Skeletal muscle satellite cell (primary cell): ENCODE data around the gene SLC38A5.
A peak's percentile ranks its signal among the peaks of the same experiment; 100 is the strongest.

Experiments
- H3K27me3 ChIP-seq: 2 replicates; pipeline ENCODE4 v1.7.0; 2013; ENCODE audit warnings: low read length; ENCODE audit not compliant: control insufficient read depth, insufficient read depth
- H3K36me3 ChIP-seq: 2 replicates; pipeline ENCODE4 v1.7.0; 2013; ENCODE audit warnings: mild to moderate bottlenecking, control low read depth, low read length; ENCODE audit not compliant: insufficient read depth
- H3K4me1 ChIP-seq: 2 replicates; pipeline ENCODE4 v1.7.0; 2013; ENCODE audit warnings: low read length; ENCODE audit not compliant: control insufficient read depth, insufficient read depth
- H3K4me2 ChIP-seq: 2 replicates; pipeline ENCODE4 v1.7.0; 2013; ENCODE audit warnings: mild to moderate bottlenecking, low read length
- H3K4me3 ChIP-seq: 2 replicates; pipeline ENCODE4 v1.7.0; 2013; ENCODE audit warnings: low read length
- H3K9ac ChIP-seq: 2 replicates; pipeline ENCODE4 v1.7.0; 2013; ENCODE audit warnings: mild to moderate bottlenecking, low read depth, low read length, moderate library complexity
- H3K9me3 ChIP-seq: replicated peaks from 2 replicates; pipeline ENCODE4 v1.7.0; 2013; ENCODE audit warnings: mild to moderate bottlenecking, control low read depth, low read length

The SLC38A5 gene

GRCh38 chrX:48475774-48476577 is 5.9 kb upstream of the SLC38A5 start, which contains the start of gene FTSJ1:
TSS of gene FTSJ1 (plus strand) at chrX:48476199. CDS start at chrX:48478048, 1,849 bp downstream.
- H3K27me3 ChIP-seq: no peaks in the 10 kb centered on the region

GRCh38 chrX:48475296-48475695 is 5.2 kb upstream of the SLC38A5 start:
- Histone ChIP-seq H3K27me3 (no peaks in the 10 kb centered on the region), H3K36me3 (peaks cover 16% of the 10 kb centered on the region), H3K4me1 (peaks cover 14% of the 10 kb centered on the region), H3K9me3 (no peaks in the 10 kb centered on the region), H3K9ac (peak overlapping the region; percentile 99), H3K4me3 (peak overlapping the region; percentile 96), H3K4me2 (peak overlapping the region; percentile 91)

More at GRCh38 chrX:48475774-48476577, 5.9 kb upstream of the SLC38A5 start, which contains the start of gene FTSJ1:
- peak within 1 kb of the TSS; percentile 99 for H3K9ac ChIP-seq
- H3K9me3 ChIP-seq: no peaks in the 10 kb centered on the region
- peak within 1 kb of the TSS; percentile 91 for H3K4me2 ChIP-seq
- H3K36me3 ChIP-seq: peaks cover 23% of the 10 kb centered on the region
- peaks cover 14% of the 10 kb centered on the region for H3K4me1 ChIP-seq
- H3K4me3 ChIP-seq: peak within 1 kb of the TSS; percentile 96

- Histone ChIP-seq H3K27me3 (no peaks in the 10 kb centered on the region), H3K4me2 (peak overlapping the region; percentile 91), H3K4me3 (no peak overlapping the region), H3K9me3 (no peaks in the 10 kb centered on the region), H3K4me1 (peaks cover 14% of the 10 kb centered on the region), H3K36me3 (peaks cover 13% of the 10 kb centered on the region), H3K9ac (peak overlapping the region; percentile 99)
Measured at GRCh38 chrX:48474581-48474980, 4.5 kb upstream of the SLC38A5 start.

GRCh38 chrX:48474127-48474526 is 4.1 kb upstream of the SLC38A5 start:
- Histone ChIP-seq H3K36me3 (peaks cover 13% of the 10 kb centered on the region), H3K4me2 (no peak overlapping the region), H3K9me3 (no peaks in the 10 kb centered on the region), H3K27me3 (no peaks in the 10 kb centered on the region), H3K9ac (no peak overlapping the region), H3K4me3 (no peak overlapping the region), H3K4me1 (peaks cover 14% of the 10 kb centered on the region)

GRCh38 chrX:48473704-48473990 is 3.6 kb upstream of the SLC38A5 start:
- Histone ChIP-seq H3K4me3 (no peak overlapping the region), H3K9ac (no peak overlapping the region), H3K36me3 (peaks cover 11% of the 10 kb centered on the region), H3K9me3 (no peaks in the 10 kb centered on the region), H3K4me1 (peaks cover 14% of the 10 kb centered on the region), H3K27me3 (no peaks in the 10 kb centered on the region), H3K4me2 (no peak overlapping the region)

- peaks cover 10% of the 10 kb centered on the region for H3K4me1 ChIP-seq
- H3K4me2 ChIP-seq: no peak overlapping the region
- H3K9ac ChIP-seq: no peak overlapping the region
- H3K9me3 ChIP-seq: no peaks in the 10 kb centered on the region
- H3K4me3 ChIP-seq: no peak overlapping the region
- peaks cover 7% of the 10 kb centered on the region for H3K36me3 ChIP-seq
- H3K27me3 ChIP-seq: no peaks in the 10 kb centered on the region
Measured at GRCh38 chrX:48472851-48473703, 3.0 kb upstream of the SLC38A5 start.

- Histone ChIP-seq H3K9ac (no peak overlapping the region), H3K27me3 (no peaks in the 10 kb centered on the region), H3K4me3 (no peak overlapping the region), H3K36me3 (no peaks in the 10 kb centered on the region), H3K4me2 (no peak overlapping the region), H3K9me3 (no peaks in the 10 kb centered on the region), H3K4me1 (peaks cover 9% of the 10 kb centered on the region)
Measured at GRCh38 chrX:48472225-48472624, 2.2 kb upstream of the SLC38A5 start.

- peaks cover 9% of the 10 kb centered on the region for H3K4me1 ChIP-seq
- H3K9me3 ChIP-seq: no peaks in the 10 kb centered on the region
- no peaks in the 10 kb centered on the region for H3K36me3 ChIP-seq
- no peak overlapping the region for H3K4me2 ChIP-seq
- H3K4me3 ChIP-seq: no peak overlapping the region
- no peaks in the 10 kb centered on the region for H3K27me3 ChIP-seq
- no peak overlapping the region for H3K9ac ChIP-seq
Measured at GRCh38 chrX:48471504-48471903, 1.4 kb upstream of the SLC38A5 start.

- H3K36me3 ChIP-seq: no peaks in the 10 kb centered on the region
- H3K27me3 ChIP-seq: no peaks in the 10 kb centered on the region
- peaks cover 11% of the 10 kb centered on the region for H3K4me1 ChIP-seq
- no peak overlapping the region for H3K4me3 ChIP-seq
- no peak overlapping the region for H3K4me2 ChIP-seq
- no peaks in the 10 kb centered on the region for H3K9me3 ChIP-seq
- no peak overlapping the region for H3K9ac ChIP-seq
Measured at GRCh38 chrX:48470833-48471118, 716 bp upstream of the SLC38A5 start.

- Histone ChIP-seq H3K4me1 (peaks cover 16% of the 10 kb centered on the region), H3K36me3 (no peaks in the 10 kb centered on the region), H3K9ac (no peak overlapping the region), H3K4me3 (no peak overlapping the region), H3K27me3 (no peaks in the 10 kb centered on the region), H3K9me3 (no peaks in the 10 kb centered on the region), H3K4me2 (no peak overlapping the region)
Measured at GRCh38 chrX:48468693-48469691, 1.1 kb downstream of the SLC38A5 start.

GRCh38 chrX:48468247-48468671 is 1.8 kb downstream of the SLC38A5 start:
- peak overlapping the region; percentile 45 for H3K4me2 ChIP-seq
- no peaks in the 10 kb centered on the region for H3K9me3 ChIP-seq
- no peaks in the 10 kb centered on the region for H3K36me3 ChIP-seq
- H3K4me1 ChIP-seq: peaks cover 16% of the 10 kb centered on the region
- H3K27me3 ChIP-seq: no peaks in the 10 kb centered on the region
- peak overlapping the region; percentile 22 for H3K9ac ChIP-seq
- no peak overlapping the region for H3K4me3 ChIP-seq
